Measurements from ENCODE around the gene HEY2.

DNA sequence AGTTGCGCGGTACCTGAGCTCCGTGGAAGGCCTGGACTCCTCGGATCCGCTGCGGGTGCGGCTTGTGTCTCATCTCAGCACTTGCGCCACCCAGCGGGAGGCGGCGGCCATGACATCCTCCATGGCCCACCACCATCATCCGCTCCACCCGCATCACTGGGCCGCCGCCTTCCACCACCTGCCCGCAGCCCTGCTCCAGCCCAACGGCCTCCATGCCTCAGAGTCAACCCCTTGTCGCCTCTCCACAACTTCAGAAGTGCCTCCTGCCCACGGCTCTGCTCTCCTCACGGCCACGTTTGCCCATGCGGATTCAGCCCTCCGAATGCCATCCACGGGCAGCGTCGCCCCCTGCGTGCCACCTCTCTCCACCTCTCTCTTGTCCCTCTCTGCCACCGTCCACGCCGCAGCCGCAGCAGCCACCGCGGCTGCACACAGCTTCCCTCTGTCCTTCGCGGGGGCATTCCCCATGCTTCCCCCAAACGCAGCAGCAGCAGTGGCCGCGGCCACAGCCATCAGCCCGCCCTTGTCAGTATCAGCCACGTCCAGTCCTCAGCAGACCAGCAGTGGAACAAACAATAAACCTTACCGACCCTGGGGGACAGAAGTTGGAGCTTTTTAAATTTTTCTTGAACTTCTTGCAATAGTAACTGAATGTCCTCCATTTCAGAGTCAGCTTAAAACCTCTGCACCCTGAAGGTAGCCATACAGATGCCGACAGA is 9.9 kb downstream of the HEY2 start:
- TF ChIP-seq TAF1 (IDR thresholded peaks at IDR 0.05; ENCODE audit: borderline replicate concordance, low read depth, low read length): no peak
- TF ChIP-seq POLR2A (IDR thresholded peaks at IDR 0.05; ENCODE audit: low read depth, low read length): no peak
- no peak for TF ChIP-seq POLR2AphosphoS5 (IDR thresholded peaks at IDR 0.05; ENCODE audit: low read depth, low read length)
